Thoracic aorta (tissue), 2 donors: ENCODE results near the gene C3orf85. TPM values are rescaled to one million over a fixed set of nuclear protein-coding genes. Genes with fewer than 3 reads are reported as not detected.

Experiments used
- ATAC-seq: fragments of 150-250 bp; one replicate; pipeline ENCODE4 v1.8.0; 2017; ENCODE audit warnings: low read depth; ENCODE audit not compliant: insufficient number of reproducible peaks, low FRiP score
- DNase-seq: peaks from one replicate; pipeline ENCODE4 v3.0.0-alpha.2; 2020; ENCODE audit warnings: low spot score
- H3K27ac ChIP-seq, 2 donors: fragments of 200-600 bp; sonication (generic); 1 replicate in 1 of 2; 2 replicates in 1 of 2; pipeline ENCODE4 v1.5.1; 2016; ENCODE audit warnings: mild to moderate bottlenecking in 2 of 2, moderate library complexity in 2 of 2
- H3K27me3 ChIP-seq: fragments of 200-600 bp; sonication (generic); replicated peaks from 2 replicates; pipeline ENCODE4 v1.6.0; 2016; ENCODE audit warnings: mild to moderate bottlenecking; ENCODE audit not compliant: insufficient read depth
- H3K36me3 ChIP-seq: fragments of 200-600 bp; sonication (generic); one replicate; pipeline ENCODE4 v1.5.1; 2016
- H3K4me1 ChIP-seq, 2 donors: fragments of 200-600 bp; sonication (generic); 1 replicate in 1 of 2; 2 replicates in 1 of 2; pipeline versions ENCODE4 v1.5.1 to v1.6.0; 2016; ENCODE audit warnings: low read depth in 2 of 2, mild to moderate bottlenecking in 1 of 2; ENCODE audit not compliant: control insufficient read depth in 1 of 2
- H3K4me3 ChIP-seq: fragments of 200-600 bp; sonication (generic); 2 replicates; pipeline ENCODE4 v1.5.1; 2016; ENCODE audit warnings: mild to moderate bottlenecking
- H3K9me3 ChIP-seq: fragments of 200-600 bp; sonication (generic); 2 replicates; pipeline ENCODE4 v1.5.1; 2016
- CTCF ChIP-seq: fragments of 200-600 bp; sonication (generic); IDR thresholded peaks from one replicate; pipeline ENCODE4 v1.5.1; 2019; ENCODE audit warnings: antibody characterized with exemption
- total RNA-seq, 2 donors: library from RNA; depleted of rRNA; stranded (reverse); fragments of >200 nt; gene quantifications; one replicate each; pipeline versions ENCODE4 v1.1.0 to v1.2.3, GENCODE V29; 2016

Gene C3orf85
- total RNA-seq, 2 donors from 2014 or later, result not detected

GRCh38 chr3:109161487-109162123 is 25.1 kb downstream of the C3orf85 start:
- Histone ChIP-seq H3K4me1 (no peaks in the 10 kb centered on the region), H3K4me3 (no peak overlapping the region), H3K36me3 (no peaks in the 10 kb centered on the region), H3K27ac (no peak overlapping the region), H3K27me3 (no peaks in the 10 kb centered on the region), H3K9me3 (no peaks in the 10 kb centered on the region)
- TF ChIP-seq CTCF, result no peak
- DNase-seq (no peak), ATAC-seq (no peak)

GRCh38 chr3:109165905-109166304 is 29.4 kb downstream of the C3orf85 start:
- ATAC-seq, result no peak

GRCh38 chr3:109171479-109171878 is 35.0 kb downstream of the C3orf85 start:
- no peak for DNase-seq

More at GRCh38 chr3:109165905-109166304, 29.4 kb downstream of the C3orf85 start:
- no peak for DNase-seq
- Histone ChIP-seq H3K27me3 (no peaks in the 10 kb centered on the region), H3K36me3 (no peaks in the 10 kb centered on the region), H3K4me3 (no peak overlapping the region), H3K27ac (no peak overlapping the region), H3K4me1 (no peaks in the 10 kb centered on the region), H3K9me3 (no peaks in the 10 kb centered on the region)
- TF ChIP-seq CTCF, result no peak

GRCh38 chr3:109175411-109175810 is 38.9 kb downstream of the C3orf85 start:
- ATAC-seq, result no peak
- no peaks in the 10 kb centered on the region for H3K9me3 ChIP-seq
- H3K4me3 ChIP-seq, result no peak overlapping the region
- no peaks in the 10 kb centered on the region for H3K36me3 ChIP-seq
- no peak for DNase-seq
- H3K27ac ChIP-seq, result no peak overlapping the region
- no peaks in the 10 kb centered on the region for H3K4me1 ChIP-seq
- no peak for TF ChIP-seq CTCF
- H3K27me3 ChIP-seq, result no peaks in the 10 kb centered on the region

More at GRCh38 chr3:109171479-109171878, 35.0 kb downstream of the C3orf85 start:
- no peaks in the 10 kb centered on the region for H3K36me3 ChIP-seq
- no peak for ATAC-seq
- no peak overlapping the region for H3K4me3 ChIP-seq
- TF ChIP-seq CTCF, result no peak
- no peaks in the 10 kb centered on the region for H3K4me1 ChIP-seq
- H3K27me3 ChIP-seq, result no peaks in the 10 kb centered on the region
- H3K9me3 ChIP-seq, result no peaks in the 10 kb centered on the region
- H3K27ac ChIP-seq, result no peak overlapping the region

GRCh38 chr3:109176726-109177125 is 40.2 kb downstream of the C3orf85 start:
- Histone ChIP-seq H3K27me3 (no peaks in the 10 kb centered on the region), H3K36me3 (no peaks in the 10 kb centered on the region), H3K4me3 (no peak overlapping the region), H3K9me3 (no peaks in the 10 kb centered on the region), H3K27ac (no peak overlapping the region), H3K4me1 (no peaks in the 10 kb centered on the region)
- TF ChIP-seq CTCF, result no peak
- no peak for ATAC-seq
- DNase-seq, result no peak
